Lower leg skin (tissue), 3 donors: ENCODE data around the gene NEURL4.

Experiments
- POLR2A ChIP-seq, 2 donors: fragments of 450-650 bp; IDR thresholded peaks; one replicate each; pipeline ENCODE4 v1.6.1; 2016 to 2017; ENCODE audit warnings: antibody characterized with exemption in 2 of 2, mild to moderate bottlenecking in 1 of 2, moderate library complexity in 1 of 2
- TF ChIP-seq, protein P1 (sequence below), 3 donors: fragments of 450-650 bp; IDR thresholded peaks; one replicate each; pipeline ENCODE4 v1.5.1; 2016; ENCODE audit warnings: antibody characterized with exemption in 3 of 3, mild to moderate bottlenecking in 3 of 3, moderate library complexity in 2 of 3

DNA sequence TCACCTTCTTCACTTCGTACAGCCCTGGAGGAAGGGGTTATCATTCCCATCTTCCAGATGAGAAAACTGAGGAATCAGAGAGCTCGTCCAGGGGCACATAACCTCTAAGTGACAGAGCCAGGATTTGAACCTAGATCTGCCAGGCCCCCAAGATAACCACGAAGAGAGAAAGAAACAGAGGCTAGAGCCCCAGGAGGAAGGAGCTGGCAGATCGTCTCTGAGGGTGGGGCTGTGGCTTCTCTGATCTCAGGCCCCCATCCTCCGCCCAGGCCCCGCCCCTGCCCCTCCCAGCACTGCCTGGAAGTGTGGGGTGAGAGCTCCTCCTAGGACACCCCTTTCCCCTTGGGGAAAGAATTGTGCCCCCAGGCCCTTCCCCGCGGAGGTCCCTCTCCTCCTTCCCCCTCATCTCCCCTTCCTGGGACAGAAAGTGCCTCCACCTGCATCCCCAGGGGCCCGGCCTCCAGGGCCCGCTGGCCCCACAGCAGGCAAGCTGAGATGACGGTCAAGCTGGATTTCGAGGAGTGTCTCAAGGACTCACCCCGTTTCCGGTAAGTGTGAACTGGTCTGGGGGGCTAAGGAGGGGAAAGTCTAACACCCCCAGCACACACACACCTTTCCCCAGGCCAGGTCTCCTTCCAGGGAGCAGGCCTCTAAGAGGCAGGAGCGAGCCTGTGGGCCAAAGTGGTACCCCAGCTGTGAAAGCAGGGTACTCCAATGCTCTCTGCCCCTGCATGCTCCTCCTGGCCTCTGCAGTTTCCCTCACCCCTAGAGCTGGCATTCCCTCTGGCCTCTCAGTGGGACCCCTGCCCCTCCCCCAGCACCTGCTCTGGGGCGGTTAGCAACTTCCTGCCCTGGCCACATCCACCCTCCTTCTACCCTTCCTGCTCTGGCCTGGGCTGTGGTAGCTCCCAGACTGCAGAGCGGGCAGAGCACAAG, 7.4 kb upstream of the NEURL4 start, which contains the start of gene ACAP1:
- TF ChIP-seq, protein P1, sequence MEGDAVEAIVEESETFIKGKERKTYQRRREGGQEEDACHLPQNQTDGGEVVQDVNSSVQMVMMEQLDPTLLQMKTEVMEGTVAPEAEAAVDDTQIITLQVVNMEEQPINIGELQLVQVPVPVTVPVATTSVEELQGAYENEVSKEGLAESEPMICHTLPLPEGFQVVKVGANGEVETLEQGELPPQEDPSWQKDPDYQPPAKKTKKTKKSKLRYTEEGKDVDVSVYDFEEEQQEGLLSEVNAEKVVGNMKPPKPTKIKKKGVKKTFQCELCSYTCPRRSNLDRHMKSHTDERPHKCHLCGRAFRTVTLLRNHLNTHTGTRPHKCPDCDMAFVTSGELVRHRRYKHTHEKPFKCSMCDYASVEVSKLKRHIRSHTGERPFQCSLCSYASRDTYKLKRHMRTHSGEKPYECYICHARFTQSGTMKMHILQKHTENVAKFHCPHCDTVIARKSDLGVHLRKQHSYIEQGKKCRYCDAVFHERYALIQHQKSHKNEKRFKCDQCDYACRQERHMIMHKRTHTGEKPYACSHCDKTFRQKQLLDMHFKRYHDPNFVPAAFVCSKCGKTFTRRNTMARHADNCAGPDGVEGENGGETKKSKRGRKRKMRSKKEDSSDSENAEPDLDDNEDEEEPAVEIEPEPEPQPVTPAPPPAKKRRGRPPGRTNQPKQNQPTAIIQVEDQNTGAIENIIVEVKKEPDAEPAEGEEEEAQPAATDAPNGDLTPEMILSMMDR (IDR thresholded peaks at IDR 0.05), result no peak
- TF ChIP-seq POLR2A (IDR thresholded peaks at IDR 0.05), result no peak
